ENCODE measurements around the gene CDH16. TPM values are rescaled to one million over a fixed set of nuclear protein-coding genes. Genes with fewer than 3 reads are reported as not detected.

CDH16 gene
- total and polyA plus RNA-seq, 2 donors (not counting 3 experiments of a cell fraction or from before 2014, with no cell fraction given) = not detected

GRCh38 chr16:66859397-66860068 is 59.2 kb downstream of the CDH16 start:
- CTCF ChIA-PET = interaction anchor here (1.1 to 3.0 kb wide), 6 partner anchors 8 to 251 kb away, joined by 3 to 12 read pairs (median 6); partner anchors contain the start of gene NAE1
- Histone ChIP-seq H3K36me3 (ENCODE audit: control insufficient read depth in 2 of 2, extremely low read depth in 1 of 2, insufficient read depth in 2 of 2, low read length in 2 of 2) (no peaks in the 10 kb centered on the region), H4K20me1 (replicated peaks; ENCODE audit: control insufficient read depth, extremely low read depth, insufficient read depth, low read length) (no peaks in the 10 kb centered on the region), H3K27ac (ENCODE audit: insufficient read depth, low read depth, low read length) (no peak overlapping the region), H3K79me2 (ENCODE audit: control insufficient read depth, insufficient read depth, low read length) (no peaks in the 10 kb centered on the region), H3K9me1 (replicated peaks; ENCODE audit: control insufficient read depth, extremely low read depth, insufficient read depth, low read length) (no peaks in the 10 kb centered on the region), H3K4me3 (replicated peaks in 1 of 3; ENCODE audit: insufficient read depth in 1 of 3, low read depth in 1 of 3, low read length in 3 of 3) (no peak overlapping the region), H3K4me1 (ENCODE audit: control insufficient read depth, extremely low read depth, insufficient read depth, low read length) (no peaks in the 10 kb centered on the region), H3K9ac (replicated peaks; ENCODE audit: extremely low read depth, insufficient read depth, low read length) (no peak overlapping the region), H3K27me3 (ENCODE audit: control insufficient read depth in 2 of 2, insufficient read depth in 2 of 2, low read length in 2 of 2) (no peaks in the 10 kb centered on the region), H3K9me3 (replicated peaks; ENCODE audit: control insufficient read depth, insufficient read depth, low read length) (no peaks in the 10 kb centered on the region), H3K4me2 (ENCODE audit: insufficient read depth, low read length) (no peak overlapping the region), H2AFZ (ENCODE audit: low read depth, low read length) (no peak overlapping the region)
- no TSS peak for BruUV-seq (replicated peaks)
- POLR2A ChIA-PET = interaction anchor here (0.5 to 0.6 kb wide), 2 partner anchors 9 to 1560 kb away, joined by 4 to 9 read pairs; no protein-coding TSS in a partner anchor
- no peak for DNase-seq (ENCODE audit: low read depth, low spot score)
- dilution Hi-C loops (cut with MboI; ENCODE audit: extremely low pct_ligation_motif_present, low sequenced_read_pairs) = no loop called here
- no peak for TF ChIP-seq MYC (IDR thresholded peaks at IDR 0.05; ENCODE audit: low read depth, low read length)
- no peak for TF ChIP-seq POLR2AphosphoS5 (IDR thresholded peaks at IDR 0.05; ENCODE audit: insufficient read depth, low read depth, low read length)
- TF ChIP-seq CTCF (IDR thresholded peaks at IDR 0.05; ENCODE audit: extremely low read depth in 1 of 2, insufficient read depth in 1 of 2, low read depth in 1 of 2, low read length in 2 of 2) = no peak
- no peak for TF ChIP-seq MAX (IDR thresholded peaks at IDR 0.05; ENCODE audit: insufficient read depth, insufficient read length)
- no peak for TF ChIP-seq GATA2 (IDR thresholded peaks at IDR 0.05; ENCODE audit: insufficient read depth, insufficient read length, low read depth, low read length)
- TF ChIP-seq JUN (IDR thresholded peaks at IDR 0.05; ENCODE audit: borderline replicate concordance, insufficient read depth, insufficient read length, low read depth) = no peak
- no peak for TF ChIP-seq EZH2 (IDR thresholded peaks at IDR 0.05; ENCODE audit: borderline replicate concordance, low read depth, low read length, severe bottlenecking)
- no peak for TF ChIP-seq FOS (IDR thresholded peaks at IDR 0.05; ENCODE audit: borderline replicate concordance, insufficient read depth, low read length)
- no peak for TF ChIP-seq POLR2A (IDR thresholded peaks at IDR 0.05; ENCODE audit: low read depth, low read length)
- intact Hi-C loops (cut with micrococcal nuclease) = no loop called here
- FAIRE-seq = no peak
